Left lung (tissue), 8 donors: ENCODE measurements around the gene RPS21. TPM values are rescaled to one million over a fixed set of nuclear protein-coding genes. Genes with fewer than 3 reads are reported as not detected.

Source experiments
- polyA plus RNA-seq, 6 donors: library from polyadenylated mRNA; unstranded; fragments of 120-200 nt; gene quantifications; one replicate each; pipeline ENCODE4 v1.2.1, GENCODE V29; 2013; ENCODE audit not compliant: insufficient read length in 6 of 6
- total RNA-seq, 2 donors: library from RNA; stranded (reverse); fragmentation: NEBNext Ultra II Directional; extraction: Animal tissue kit (Norgen Biotek cat#: 25700); gene quantifications; one replicate each; pipeline ENCODE4 v1.2.1, GENCODE V29; 2021
- donor health status: DM: no; HTN: yes; CAD: no.
- donor health status: DM: no; HTN: no; CAD: no.

The RPS21 gene
- total and polyA plus RNA-seq, 8 donors, result 928 to 1,176 (median 1,013) TPM

Other genes starting within 250 kb of the RPS21 start
- 100 to 1,000 TPM; 180 to 296 TPM for gene PSMA7, start 243.7 kb upstream of the RPS21 start, total RNA-seq
- gene PSMA7, start 243.7 kb upstream of the RPS21 start, polyA plus RNA-seq, result 100 to 1,000 TPM; 150 to 207 (median 168) TPM
- gene SS18L1, start 243.3 kb upstream of the RPS21 start, total RNA-seq, result 10 to 100 TPM; 14.6 to 14.9 TPM
- gene SS18L1, start 243.3 kb upstream of the RPS21 start, polyA plus RNA-seq, result 10 to 100 TPM; 21.0 to 30.0 (median 23.6) TPM
- gene MTG2, start 204.1 kb upstream of the RPS21 start, total RNA-seq, result 10 to 100 TPM; 25.5 to 29.6 TPM
- 10 to 100 TPM; 30.1 to 34.6 (median 31.8) TPM for gene MTG2, start 204.1 kb upstream of the RPS21 start, polyA plus RNA-seq
- not detected for gene HRH3, start 166.8 kb upstream of the RPS21 start, total RNA-seq
- not detected for gene HRH3, start 166.8 kb upstream of the RPS21 start, polyA plus RNA-seq
- gene OSBPL2, start 148.6 kb upstream of the RPS21 start, total RNA-seq, result 10 to 100 TPM; 40.1 to 47.3 TPM
- gene OSBPL2, start 148.6 kb upstream of the RPS21 start, polyA plus RNA-seq, result 10 to 100 TPM; 25.6 to 38.0 (median 31.6) TPM
- 10 to 100 TPM; 60.1 to 96.9 TPM for gene ADRM1, start 84.1 kb upstream of the RPS21 start, total RNA-seq
- 10 to 100 TPM; 30.0 to 54.5 (median 41.0) TPM for gene ADRM1, start 84.1 kb upstream of the RPS21 start, polyA plus RNA-seq
- gene LAMA5, start 19.8 kb upstream of the RPS21 start, total RNA-seq, result 100 to 1,000 TPM; 222 to 267 TPM
- 100 to 1,000 TPM; 123 to 211 (median 139) TPM for gene LAMA5, start 19.8 kb upstream of the RPS21 start, polyA plus RNA-seq
- gene CABLES2, start 20.2 kb downstream of the RPS21 start, total RNA-seq, result 1 to 10 TPM; 4.1 to 6.3 TPM
- 10 to 100 TPM; 11.9 to 16.7 (median 14.6) TPM for gene CABLES2, start 20.2 kb downstream of the RPS21 start, polyA plus RNA-seq
- 1 to 10 TPM in 1 of 2 donors, under 1 TPM in 1; 0.97 to 1.1 TPM for gene RBBP8NL, start 40.4 kb downstream of the RPS21 start, total RNA-seq
- 1 to 10 TPM; 2.5 to 4.2 (median 3.7) TPM for gene RBBP8NL, start 40.4 kb downstream of the RPS21 start, polyA plus RNA-seq
- 1 to 10 TPM in 1 of 2 donors, under 1 TPM in 1; 0.84 to 2.5 TPM for gene GATA5, start 88.9 kb downstream of the RPS21 start, total RNA-seq
- 10 to 100 TPM; 23.1 to 45.8 (median 36.3) TPM for gene GATA5, start 88.9 kb downstream of the RPS21 start, polyA plus RNA-seq